ENCODE measurements around the gene HERC2. TPM values are rescaled to one million over a fixed set of nuclear protein-coding genes. Genes with fewer than 3 reads are reported as not detected.

HERC2 gene
- total and polyA plus RNA-seq, 2 donors (not counting 3 experiments of a cell fraction or from before 2014, with no cell fraction given), result 46.1 to 83.9 TPM

DNA sequence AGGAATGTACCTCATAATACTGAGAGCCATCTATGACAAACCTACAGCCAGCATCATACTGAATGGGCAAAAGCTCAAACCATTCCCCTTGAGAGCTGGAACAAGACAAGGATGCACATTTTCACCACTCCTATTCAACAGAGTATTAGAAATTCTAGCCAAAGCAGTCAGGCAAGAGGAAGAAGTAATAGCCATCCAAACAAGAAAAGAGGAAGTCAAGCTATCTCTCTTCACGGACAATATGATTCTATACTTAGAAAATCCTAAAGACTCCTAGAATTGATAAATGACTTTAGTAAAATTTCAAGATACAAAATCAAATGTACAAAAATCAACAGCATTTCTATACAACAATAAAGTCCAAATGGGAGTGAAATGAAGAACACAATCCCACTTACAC, 253.0 kb downstream of the HERC2 start:
- no peaks in the 10 kb centered on the region for H3K36me3 ChIP-seq (ENCODE audit: control insufficient read depth in 2 of 2, extremely low read depth in 1 of 2, insufficient read depth in 2 of 2, low read length in 2 of 2)
- no TSS peak for BruUV-seq (replicated peaks)
- no peak for TF ChIP-seq FOS (IDR thresholded peaks at IDR 0.05; ENCODE audit: borderline replicate concordance, insufficient read depth, low read length)
- TF ChIP-seq POLR2AphosphoS5 (IDR thresholded peaks at IDR 0.05; ENCODE audit: insufficient read depth, low read depth, low read length), result no peak
- TF ChIP-seq, protein P1, sequence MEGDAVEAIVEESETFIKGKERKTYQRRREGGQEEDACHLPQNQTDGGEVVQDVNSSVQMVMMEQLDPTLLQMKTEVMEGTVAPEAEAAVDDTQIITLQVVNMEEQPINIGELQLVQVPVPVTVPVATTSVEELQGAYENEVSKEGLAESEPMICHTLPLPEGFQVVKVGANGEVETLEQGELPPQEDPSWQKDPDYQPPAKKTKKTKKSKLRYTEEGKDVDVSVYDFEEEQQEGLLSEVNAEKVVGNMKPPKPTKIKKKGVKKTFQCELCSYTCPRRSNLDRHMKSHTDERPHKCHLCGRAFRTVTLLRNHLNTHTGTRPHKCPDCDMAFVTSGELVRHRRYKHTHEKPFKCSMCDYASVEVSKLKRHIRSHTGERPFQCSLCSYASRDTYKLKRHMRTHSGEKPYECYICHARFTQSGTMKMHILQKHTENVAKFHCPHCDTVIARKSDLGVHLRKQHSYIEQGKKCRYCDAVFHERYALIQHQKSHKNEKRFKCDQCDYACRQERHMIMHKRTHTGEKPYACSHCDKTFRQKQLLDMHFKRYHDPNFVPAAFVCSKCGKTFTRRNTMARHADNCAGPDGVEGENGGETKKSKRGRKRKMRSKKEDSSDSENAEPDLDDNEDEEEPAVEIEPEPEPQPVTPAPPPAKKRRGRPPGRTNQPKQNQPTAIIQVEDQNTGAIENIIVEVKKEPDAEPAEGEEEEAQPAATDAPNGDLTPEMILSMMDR (IDR thresholded peaks at IDR 0.05; ENCODE audit: extremely low read depth in 1 of 2, insufficient read depth in 1 of 2, low read depth in 1 of 2, low read length in 2 of 2), result no peak
- no peak for TF ChIP-seq MYC (IDR thresholded peaks at IDR 0.05; ENCODE audit: low read depth, low read length)
- TF ChIP-seq POLR2A (IDR thresholded peaks at IDR 0.05; ENCODE audit: low read depth, low read length), result no peak
- no peak for TF ChIP-seq GATA2 (IDR thresholded peaks at IDR 0.05; ENCODE audit: insufficient read depth, insufficient read length, low read depth, low read length)
- TF ChIP-seq EZH2 (IDR thresholded peaks at IDR 0.05; ENCODE audit: borderline replicate concordance, low read depth, low read length, severe bottlenecking), result no peak
- TF ChIP-seq, protein P2, sequence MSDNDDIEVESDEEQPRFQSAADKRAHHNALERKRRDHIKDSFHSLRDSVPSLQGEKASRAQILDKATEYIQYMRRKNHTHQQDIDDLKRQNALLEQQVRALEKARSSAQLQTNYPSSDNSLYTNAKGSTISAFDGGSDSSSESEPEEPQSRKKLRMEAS (IDR thresholded peaks at IDR 0.05; ENCODE audit: insufficient read depth, insufficient read length), result no peak
- no peak for TF ChIP-seq JUN (IDR thresholded peaks at IDR 0.05; ENCODE audit: borderline replicate concordance, insufficient read depth, insufficient read length, low read depth)
- H3K4me3 ChIP-seq (replicated peaks in 1 of 3; ENCODE audit: insufficient read depth in 1 of 3, low read depth in 1 of 3, low read length in 3 of 3), result no peak overlapping the region
- DNase-seq (ENCODE audit: low read depth, low spot score) (no peak), FAIRE-seq (no peak)
- CTCF ChIA-PET, result no interaction called here
- intact Hi-C loops (cut with micrococcal nuclease), result no loop called here
- no peak overlapping the region for H3K9ac ChIP-seq (replicated peaks; ENCODE audit: extremely low read depth, insufficient read depth, low read length)
- no peak overlapping the region for H2AFZ ChIP-seq (ENCODE audit: low read depth, low read length)
- no peak overlapping the region for H3K4me2 ChIP-seq (ENCODE audit: insufficient read depth, low read length)
- no peaks in the 10 kb centered on the region for H3K9me3 ChIP-seq (replicated peaks; ENCODE audit: control insufficient read depth, insufficient read depth, low read length)
- dilution Hi-C loops (cut with MboI; ENCODE audit: extremely low pct_ligation_motif_present, low sequenced_read_pairs), result no loop called here
- no peaks in the 10 kb centered on the region for H3K79me2 ChIP-seq (ENCODE audit: control insufficient read depth, insufficient read depth, low read length)
- POLR2A ChIA-PET, result no interaction called here
- no peaks in the 10 kb centered on the region for H3K4me1 ChIP-seq (ENCODE audit: control insufficient read depth, extremely low read depth, insufficient read depth, low read length)
- no peaks in the 10 kb centered on the region for H3K9me1 ChIP-seq (replicated peaks; ENCODE audit: control insufficient read depth, extremely low read depth, insufficient read depth, low read length)
- H4K20me1 ChIP-seq (replicated peaks; ENCODE audit: control insufficient read depth, extremely low read depth, insufficient read depth, low read length), result no peaks in the 10 kb centered on the region
- H3K27ac ChIP-seq (ENCODE audit: insufficient read depth, low read depth, low read length), result no peak overlapping the region
- no peaks in the 10 kb centered on the region for H3K27me3 ChIP-seq (ENCODE audit: control insufficient read depth in 2 of 2, insufficient read depth in 2 of 2, low read length in 2 of 2)
